Measurements from ENCODE around the gene CCNI. TPM values are rescaled to one million over a fixed set of nuclear protein-coding genes. Genes with fewer than 3 reads are reported as not detected.

Gene CCNI
- polyA plus RNA-seq, 1 of the 3 experiments (the other 2 are of a cell fraction), result 56.8 TPM

DNA sequence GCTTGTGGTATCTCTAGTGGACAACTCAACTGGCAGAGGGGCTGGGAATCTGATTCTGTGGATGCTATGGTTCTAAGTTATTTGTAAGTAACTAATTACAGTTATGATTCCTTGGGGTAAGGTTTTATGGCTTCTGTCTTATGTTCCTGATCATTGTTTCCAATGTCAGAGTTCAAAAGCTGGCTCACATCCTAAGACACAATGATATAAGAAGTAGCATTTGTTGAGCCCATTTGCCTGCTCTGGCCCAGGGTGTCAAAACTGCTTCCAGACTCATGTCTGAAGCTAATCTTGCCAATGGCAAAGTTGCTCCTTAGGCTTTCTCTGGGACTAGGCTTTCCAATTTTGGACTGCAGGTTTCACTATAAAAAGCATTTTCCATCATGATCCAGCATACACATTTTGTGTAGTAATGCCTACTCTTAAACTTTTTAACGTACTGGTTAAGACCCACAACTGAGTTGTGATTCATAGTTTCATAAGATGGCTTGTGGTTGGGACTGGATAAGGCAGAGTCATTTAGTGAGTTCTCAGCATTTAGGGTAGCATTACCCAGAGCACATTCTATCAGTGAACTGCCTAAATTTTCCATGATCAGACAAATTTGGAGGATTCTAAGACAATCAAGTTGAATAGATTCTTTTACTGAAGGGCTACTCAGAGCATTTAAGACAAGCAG lies 50.0 kb downstream of the CCNI start:
- Histone ChIP-seq H3K36me3 (replicated peaks in 1 of 2; ENCODE audit: control insufficient read depth in 1 of 2, insufficient read depth in 2 of 2, low read length in 1 of 2) (peaks cover 78 to 89% of the 10 kb centered on the region in 2 experiments), H3K4me1 (ENCODE audit: control insufficient read depth in 1 of 2, insufficient read depth in 2 of 2, low read depth in 1 of 2, low read length in 1 of 2) (peaks cover 9 to 20% of the 10 kb centered on the region in 2 experiments; a peak in 3 of 4 replicates), H3K9ac (no peak overlapping the region), H3K4me2 (no peak overlapping the region), H3K4me3 (ENCODE audit: low read depth in 2 of 2, low read length in 1 of 2) (no peak overlapping the region), H3F3A (replicated peaks; ENCODE audit: insufficient read depth) (peaks cover 33% of the 10 kb centered on the region), H3K79me2 (ENCODE audit: insufficient read depth) (peaks cover 2% of the 10 kb centered on the region; the same call in 1 of the 2 replicates), H3K9me3 (no peaks in the 10 kb centered on the region), H4K20me1 (ENCODE audit: insufficient read depth) (no peaks in the 10 kb centered on the region), H2AFZ (ENCODE audit: low read depth) (no peak overlapping the region), H3K9me2 (no peaks in the 10 kb centered on the region), H3K27ac (ENCODE audit: low read depth in 2 of 2, low read length in 1 of 2) (no peak overlapping the region), H3K27me3 (ENCODE audit: insufficient read depth) (no peaks in the 10 kb centered on the region)
- POLR2A ChIA-PET, result no interaction called here
- DNase-seq, result no peak
- CTCF ChIA-PET, result interaction anchor here (1.0 kb wide), 1 partner anchor 19 kb away, joined by 3 read pairs; no protein-coding TSS in a partner anchor
- TF ChIP-seq TCF12 (IDR thresholded peaks at IDR 0.05) (no peak), MAX (IDR thresholded peaks at IDR 0.05; ENCODE audit: low read depth) (no peak), NFIC (IDR thresholded peaks at IDR 0.05; ENCODE audit: borderline replicate concordance) (no peak), TEAD4 (IDR thresholded peaks at IDR 0.05; ENCODE audit: borderline replicate concordance, insufficient read depth) (no peak), SMC3 (IDR thresholded peaks at IDR 0.05; ENCODE audit: low read depth, low read length) (no peak), POLR2AphosphoS5 (IDR thresholded peaks at IDR 0.05; ENCODE audit: low read depth, low read length) (no peak), PBX3 (IDR thresholded peaks at IDR 0.05) (no peak), RFX5 (IDR thresholded peaks at IDR 0.05; ENCODE audit: low read length) (no peak)
- TF ChIP-seq, protein P1, sequence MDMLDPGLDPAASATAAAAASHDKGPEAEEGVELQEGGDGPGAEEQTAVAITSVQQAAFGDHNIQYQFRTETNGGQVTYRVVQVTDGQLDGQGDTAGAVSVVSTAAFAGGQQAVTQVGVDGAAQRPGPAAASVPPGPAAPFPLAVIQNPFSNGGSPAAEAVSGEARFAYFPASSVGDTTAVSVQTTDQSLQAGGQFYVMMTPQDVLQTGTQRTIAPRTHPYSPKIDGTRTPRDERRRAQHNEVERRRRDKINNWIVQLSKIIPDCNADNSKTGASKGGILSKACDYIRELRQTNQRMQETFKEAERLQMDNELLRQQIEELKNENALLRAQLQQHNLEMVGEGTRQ (IDR thresholded peaks at IDR 0.05; ENCODE audit: borderline replicate concordance, low read depth, low read length), result no peak
- 95% methylated on average over 1 of the region's 1 CpG for WGBS (ENCODE audit: low lambda C conversion rate)

DNA sequence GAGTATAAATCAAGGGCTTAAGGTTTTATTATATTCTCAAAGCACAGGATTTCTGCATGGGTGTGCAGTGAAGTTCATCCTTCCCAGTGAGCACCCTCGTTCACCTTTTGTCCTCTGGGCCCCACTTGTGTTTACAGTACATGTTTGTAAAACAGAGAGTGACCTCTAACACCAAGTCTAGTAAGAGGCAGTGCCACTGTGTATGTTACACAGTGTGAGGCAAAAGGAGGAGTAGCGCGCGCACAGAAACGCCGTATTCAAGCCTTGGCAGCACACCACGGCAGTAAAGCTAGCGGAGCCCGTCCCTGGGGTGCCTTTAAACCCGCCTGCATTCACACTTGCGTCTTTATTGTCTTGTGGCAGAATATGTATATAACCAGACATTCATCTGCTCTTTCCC lies 51.9 kb downstream of the CCNI start:
- Histone ChIP-seq H3K79me2 (ENCODE audit: insufficient read depth) (no peaks in the 10 kb centered on the region), H3K4me1 (ENCODE audit: control insufficient read depth in 1 of 2, insufficient read depth in 2 of 2, low read depth in 1 of 2, low read length in 1 of 2) (peaks cover 9 to 20% of the 10 kb centered on the region in 2 experiments; a peak in 3 of 4 replicates), H3K9ac (no peak overlapping the region), H3K9me2 (no peaks in the 10 kb centered on the region), H3K4me3 (ENCODE audit: low read depth in 2 of 2, low read length in 1 of 2) (no peak overlapping the region), H3K27me3 (ENCODE audit: insufficient read depth) (no peaks in the 10 kb centered on the region), H3K27ac (ENCODE audit: low read depth in 2 of 2, low read length in 1 of 2) (no peak overlapping the region), H3K4me2 (no peak overlapping the region), H3K36me3 (replicated peaks in 1 of 2; ENCODE audit: control insufficient read depth in 1 of 2, insufficient read depth in 2 of 2, low read length in 1 of 2) (peaks cover 86 to 87% of the 10 kb centered on the region in 2 experiments), H4K20me1 (ENCODE audit: insufficient read depth) (no peaks in the 10 kb centered on the region), H2AFZ (ENCODE audit: low read depth) (no peak overlapping the region), H3F3A (replicated peaks; ENCODE audit: insufficient read depth) (peaks cover 30% of the 10 kb centered on the region), H3K9me3 (no peaks in the 10 kb centered on the region)
- 94% methylated on average over 11 of the region's 11 CpGs for WGBS (ENCODE audit: low lambda C conversion rate)
- POLR2A ChIA-PET, result no interaction called here
- TF ChIP-seq GABPA (IDR thresholded peaks at IDR 0.05; ENCODE audit: low read depth) (no peak), RXRA (IDR thresholded peaks at IDR 0.05; ENCODE audit: borderline replicate concordance, low read depth) (no peak), NRF1 (IDR thresholded peaks at IDR 0.05; ENCODE audit: low read depth, low read length) (no peak), EZH2phosphoT487 (IDR thresholded peaks at IDR 0.05; ENCODE audit: borderline replicate concordance, low read depth) (no peak), RAD21 (IDR thresholded peaks at IDR 0.05; ENCODE audit: low read length) (no peak), SMC3 (IDR thresholded peaks at IDR 0.05; ENCODE audit: low read depth, low read length) (no peak), GATA2 (CRISPR knock-in tag; IDR thresholded peaks at IDR 0.05) (no peak), TEAD4 (IDR thresholded peaks at IDR 0.05; ENCODE audit: borderline replicate concordance, insufficient read depth) (no peak), IRF3 (IDR thresholded peaks at IDR 0.05; ENCODE audit: low read depth, low read length) (no peak), TAF1 (IDR thresholded peaks at IDR 0.05; ENCODE audit: borderline replicate concordance, low read depth, low read length) (no peak), ELF1 (IDR thresholded peaks at IDR 0.05) (no peak), JUND (IDR thresholded peaks at IDR 0.05) (no peak)
- no peak for DNase-seq
- CTCF ChIA-PET, result no interaction called here

Data from SK-N-SH (cell line).